22Rv1 (cell line): ENCODE data around the gene TLE1.

Experiments used
- ZFX ChIP-seq: fragments of 450-650 bp; IDR thresholded peaks from 2 replicates; pipeline ENCODE4 v1.6.1; 2017; ENCODE audit warnings: antibody characterized with exemption, borderline replicate concordance
- TF ChIP-seq, protein P1 (sequence below): fragments of 450-650 bp; IDR thresholded peaks from 2 replicates; pipeline ENCODE4 v1.5.1; 2017; ENCODE audit warnings: mild to moderate bottlenecking

DNA sequence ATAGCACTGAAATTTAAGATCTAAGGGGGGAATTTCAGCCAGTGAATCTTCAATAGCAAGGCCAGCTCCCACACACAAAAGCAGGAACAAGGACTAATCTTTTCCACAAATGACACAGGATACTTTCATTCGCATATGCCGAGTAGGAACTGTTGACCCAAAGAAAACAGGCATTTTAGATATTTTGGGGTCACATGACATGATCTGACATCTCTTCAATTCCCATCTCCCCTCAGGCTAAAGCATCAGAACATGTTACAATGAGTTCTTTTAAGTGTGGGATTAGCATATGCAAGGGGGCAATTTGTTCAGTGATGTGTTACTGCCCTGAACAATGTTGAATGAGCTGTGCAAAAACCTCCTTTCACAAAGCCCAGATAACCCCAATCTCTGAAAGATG lies 68.2 kb downstream of the TLE1 start:
- TF ChIP-seq, protein P1, sequence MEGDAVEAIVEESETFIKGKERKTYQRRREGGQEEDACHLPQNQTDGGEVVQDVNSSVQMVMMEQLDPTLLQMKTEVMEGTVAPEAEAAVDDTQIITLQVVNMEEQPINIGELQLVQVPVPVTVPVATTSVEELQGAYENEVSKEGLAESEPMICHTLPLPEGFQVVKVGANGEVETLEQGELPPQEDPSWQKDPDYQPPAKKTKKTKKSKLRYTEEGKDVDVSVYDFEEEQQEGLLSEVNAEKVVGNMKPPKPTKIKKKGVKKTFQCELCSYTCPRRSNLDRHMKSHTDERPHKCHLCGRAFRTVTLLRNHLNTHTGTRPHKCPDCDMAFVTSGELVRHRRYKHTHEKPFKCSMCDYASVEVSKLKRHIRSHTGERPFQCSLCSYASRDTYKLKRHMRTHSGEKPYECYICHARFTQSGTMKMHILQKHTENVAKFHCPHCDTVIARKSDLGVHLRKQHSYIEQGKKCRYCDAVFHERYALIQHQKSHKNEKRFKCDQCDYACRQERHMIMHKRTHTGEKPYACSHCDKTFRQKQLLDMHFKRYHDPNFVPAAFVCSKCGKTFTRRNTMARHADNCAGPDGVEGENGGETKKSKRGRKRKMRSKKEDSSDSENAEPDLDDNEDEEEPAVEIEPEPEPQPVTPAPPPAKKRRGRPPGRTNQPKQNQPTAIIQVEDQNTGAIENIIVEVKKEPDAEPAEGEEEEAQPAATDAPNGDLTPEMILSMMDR = no peak
- TF ChIP-seq ZFX = no peak
